Muscle of leg (tissue), 16 donors: ENCODE data around the gene PCDHA5. TPM values are rescaled to one million over a fixed set of nuclear protein-coding genes. Genes with fewer than 3 reads are reported as not detected.
"Not testable (repeated sequence)": the region's sequence is repeated elsewhere in the genome, so short reads cannot be mapped to it uniquely, and the experiment has no call there.

Source experiments
- DNase-seq: peaks from one replicate; pipeline ENCODE4 v3.0.0; 2013
- H3K27ac ChIP-seq: one replicate; pipeline ENCODE4 v1.5.1; 2013; ENCODE audit warnings: mild to moderate bottlenecking, low read length, control low read depth
- H3K27me3 ChIP-seq: one replicate; pipeline ENCODE4 v1.6.1; 2013; ENCODE audit warnings: low read length; ENCODE audit not compliant: control insufficient read depth, insufficient read depth
- H3K36me3 ChIP-seq: one replicate; pipeline ENCODE4 v1.6.1; 2013; ENCODE audit warnings: low read length; ENCODE audit not compliant: control insufficient read depth, insufficient read depth
- H3K4me1 ChIP-seq: one replicate; pipeline ENCODE4 v1.6.1; 2013; ENCODE audit warnings: low read length; ENCODE audit not compliant: control insufficient read depth, insufficient read depth
- H3K4me3 ChIP-seq: one replicate; pipeline ENCODE4 v1.5.1; 2013; ENCODE audit warnings: low read length, control low read depth
- H3K9me3 ChIP-seq: replicated peaks from 2 replicates; pipeline ENCODE4 v1.6.1; 2013; ENCODE audit warnings: low read depth, low read length; ENCODE audit not compliant: control insufficient read depth
- WGBS: methylation state at CpG from one replicate; pipeline ENCODE4 v1.1.5; 2013; ENCODE audit warnings: missing lambda C conversion rate; ENCODE audit not compliant: insufficient coverage; 5-methylcytosine and 5-hydroxymethylcytosine counted together
- long read RNA-seq, 11 donors: transcript quantifications; one replicate each; lab custom pipeline, GENCODE V29; 2026
- polyA plus RNA-seq, 8 donors: library from polyadenylated mRNA; unstranded; fragments of 120-200 nt; gene quantifications; one replicate each; pipeline versions ENCODE4 v1.2.1 to v1.2.3, GENCODE V29; 2013; ENCODE audit warnings: inconsistent platforms in 1 of 8, low replicate concordance in 1 of 8; ENCODE audit not compliant: insufficient read length in 8 of 8, insufficient read depth in 1 of 8
- total RNA-seq: library from RNA; stranded (reverse); fragments of 120-200 nt; gene quantifications from one replicate; pipeline ENCODE4 v1.2.4, GENCODE V29; 2013

Gene PCDHA5
- total RNA-seq (0.04 TPM), polyA plus RNA-seq (under 1 TPM in 5 of 8 donors, not detected in 3; 0.04 to 0.30 (median 0.11) TPM)
- long read RNA-seq, donor 1 = 0 reads
- long read RNA-seq, donor 2 = 0 reads
- long read RNA-seq, donor 3 = 0 reads
- long read RNA-seq, donor 4 = 0 reads
- long read RNA-seq, donor 5 = 0 reads
- long read RNA-seq, donor 6, full-length matches to known transcripts = 1 of 1 reads
- long read RNA-seq, donor 6, partial matches to known transcripts = 0 of 1 reads
- long read RNA-seq, donor 6, other reads (novel, unspliced or antisense) = 0 of 1 reads
- long read RNA-seq, donor 7 = 0 reads
- long read RNA-seq, donor 8 = 0 reads
- long read RNA-seq, donor 9 = 0 reads
- long read RNA-seq, donor 10 = 0 reads
- long read RNA-seq, donor 11 = 0 reads

DNA sequence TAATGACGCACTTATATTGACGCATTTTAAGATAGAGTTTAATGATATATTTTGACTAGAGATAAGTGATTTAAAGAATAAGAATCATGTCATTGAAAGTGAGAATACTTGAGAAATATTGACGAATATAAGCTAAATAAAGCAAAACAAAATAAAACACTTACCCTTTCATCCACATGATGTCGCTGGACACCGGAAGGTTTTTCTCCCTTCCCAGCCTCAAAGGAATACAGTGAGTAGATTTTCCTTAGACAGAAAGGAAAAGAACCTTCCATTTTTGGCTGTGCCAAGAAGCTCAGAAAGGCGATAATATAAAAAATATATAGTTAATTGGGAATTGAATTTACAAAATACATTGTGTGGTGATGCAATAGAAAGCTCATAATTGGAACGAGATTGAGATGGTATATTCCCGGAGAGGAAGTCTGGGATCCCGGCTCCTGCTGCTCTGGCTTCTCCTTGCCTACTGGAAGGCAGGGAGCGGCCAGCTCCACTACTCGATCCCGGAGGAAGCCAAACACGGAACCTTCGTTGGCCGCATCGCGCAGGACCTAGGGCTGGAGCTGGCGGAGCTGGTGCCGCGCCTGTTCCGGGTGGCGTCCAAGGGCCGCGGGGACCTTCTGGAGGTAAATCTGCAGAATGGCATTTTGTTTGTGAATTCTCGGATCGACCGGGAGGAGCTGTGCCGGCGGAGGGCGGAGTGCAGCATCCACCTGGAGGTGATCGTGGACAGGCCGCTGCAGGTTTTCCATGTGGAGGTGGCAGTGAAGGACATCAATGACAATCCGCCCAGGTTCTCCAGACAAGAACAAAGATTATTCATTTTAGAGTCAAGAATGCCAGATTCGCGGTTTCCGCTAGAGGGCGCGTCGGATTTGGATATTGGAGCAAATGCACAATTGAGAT lies at the start of gene PCDHA5:
TSS of gene PCDHA5 (plus strand) at position 239 of the 906 bp plus-strand sequence.
- Histone ChIP-seq H3K4me3 (no peak within 1 kb of the TSS), H3K27ac (no peak within 1 kb of the TSS), H3K9me3 (peaks cover 2% of the 10 kb centered on the region), H3K27me3 (no peaks in the 10 kb centered on the region), H3K4me1 (no peaks in the 10 kb centered on the region), H3K36me3 (no peaks in the 10 kb centered on the region)
- DNase-seq = no peak
- WGBS = 29% methylated on average over 32 of the region's 39 CpGs

DNA sequence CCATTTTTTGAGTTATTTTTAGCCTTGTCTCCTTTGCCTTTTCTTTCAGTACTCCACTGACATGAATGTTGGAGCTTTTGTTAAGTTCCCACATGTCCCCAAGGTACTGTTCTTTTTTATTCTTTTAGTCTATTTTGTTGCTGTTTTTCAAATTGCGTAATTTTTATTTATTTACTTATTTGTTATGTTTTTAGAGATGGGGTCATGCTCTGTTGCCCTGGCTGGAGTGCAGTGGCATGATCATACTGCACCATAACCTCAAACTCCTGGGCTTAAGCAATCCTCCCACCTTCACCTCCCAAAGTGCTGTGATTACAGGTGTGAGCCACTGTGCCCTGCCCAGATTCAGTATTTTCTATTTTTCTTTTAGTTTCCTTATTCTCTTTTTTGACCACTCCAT lies 40.9 kb upstream of the PCDHA5 start:
- Histone ChIP-seq H3K27me3 (no peaks in the 10 kb centered on the region), H3K4me3 (no peak overlapping the region), H3K27ac (no peak overlapping the region), H3K36me3 (no peaks in the 10 kb centered on the region), H3K9me3 (peaks cover 38% of the 10 kb centered on the region), H3K4me1 (no peaks in the 10 kb centered on the region)
- no peak for DNase-seq
- WGBS = no CpG with 5 or more reads among the region's 1 CpG

GRCh38 chr5:140785905-140786686 lies 35.3 kb upstream of the PCDHA5 start, which contains the start of gene PCDHA1:
Gene PCDHA1, plus strand, starts transcription at chr5:140786140.
- 23% methylated on average over 22 of the region's 29 CpGs for WGBS
- no peaks in the 10 kb centered on the region for H3K4me1 ChIP-seq
- peaks cover 7% of the 10 kb centered on the region for H3K27me3 ChIP-seq
- DNase-seq = no peak
- no peak within 1 kb of the TSS for H3K27ac ChIP-seq
- H3K9me3 ChIP-seq = peaks cover 43% of the 10 kb centered on the region
- no peak within 1 kb of the TSS for H3K4me3 ChIP-seq
- H3K36me3 ChIP-seq = no peaks in the 10 kb centered on the region

- H3K4me3 ChIP-seq, H3K27ac ChIP-seq, DNase-seq, H3K4me1 ChIP-seq, H3K27me3 ChIP-seq, H3K36me3 ChIP-seq: not testable (repeated sequence)
- H3K9me3 ChIP-seq = peaks cover 32% of the 10 kb centered on the region
- WGBS = 39% methylated on average over 44 of the region's 44 CpGs
These were observed 34.0 kb upstream of the PCDHA5 start for GRCh38 chr5:140787422-140787821.

DNA sequence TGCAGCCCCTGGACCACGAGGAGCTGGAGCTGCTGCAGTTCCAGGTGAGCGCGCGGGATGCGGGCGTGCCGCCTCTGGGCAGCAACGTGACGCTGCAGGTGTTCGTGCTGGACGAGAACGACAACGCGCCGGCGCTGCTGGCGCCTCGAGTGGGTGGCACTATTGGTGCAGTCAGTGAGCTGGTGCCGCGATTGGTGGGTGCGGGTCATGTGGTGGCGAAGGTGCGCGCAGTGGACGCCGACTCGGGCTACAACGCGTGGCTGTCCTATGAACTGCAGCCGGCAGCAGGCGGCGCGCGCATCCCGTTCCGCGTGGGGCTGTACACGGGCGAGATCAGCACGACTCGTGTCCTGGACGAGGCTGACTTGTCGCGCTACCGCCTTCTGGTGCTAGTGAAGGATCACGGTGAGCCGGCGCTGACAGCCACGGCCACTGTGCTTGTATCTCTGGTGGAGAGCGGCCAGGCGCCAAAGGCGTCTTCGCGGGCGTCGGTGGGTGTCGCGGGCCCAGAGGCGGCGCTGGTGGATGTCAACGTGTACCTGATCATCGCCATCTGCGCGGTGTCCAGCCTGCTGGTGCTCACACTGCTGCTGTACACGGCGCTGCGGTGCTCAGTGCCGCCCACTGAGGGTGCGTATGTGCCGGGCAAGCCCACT lies 33.4 kb upstream of the PCDHA5 start:
- H3K4me1 ChIP-seq, DNase-seq, H3K4me3 ChIP-seq, H3K27ac ChIP-seq, H3K36me3 ChIP-seq, H3K27me3 ChIP-seq: not testable (repeated sequence)
- H3K9me3 ChIP-seq = peaks cover 29% of the 10 kb centered on the region
- 36% methylated on average over 70 of the region's 70 CpGs for WGBS

- Histone ChIP-seq H3K27ac (no peak overlapping the region), H3K27me3 (peaks cover 9% of the 10 kb centered on the region), H3K4me1 (no peaks in the 10 kb centered on the region), H3K9me3 (peaks cover 28% of the 10 kb centered on the region), H3K36me3 (no peaks in the 10 kb centered on the region), H3K4me3 (no peak overlapping the region)
- no CpG with 5 or more reads among the region's 2 CpGs for WGBS
- DNase-seq = no peak
These were observed 30.3 kb upstream of the PCDHA5 start for GRCh38 chr5:140791089-140791488.

GRCh38 chr5:140794595-140795258 lies 26.7 kb upstream of the PCDHA5 start, which contains the start of gene PCDHA2:
Gene PCDHA2, plus strand, starts transcription at chr5:140794852.
- no peak for DNase-seq
- Histone ChIP-seq H3K4me3 (no peak within 1 kb of the TSS), H3K27ac (no peak within 1 kb of the TSS), H3K9me3 (peaks cover 18% of the 10 kb centered on the region), H3K27me3 (peaks cover 2% of the 10 kb centered on the region), H3K36me3 (no peaks in the 10 kb centered on the region), H3K4me1 (no peaks in the 10 kb centered on the region)
- 20% methylated on average over 24 of the region's 27 CpGs for WGBS

- 4% methylated on average over 5 of the region's 15 CpGs for WGBS
- H3K9me3 ChIP-seq = peaks cover 18% of the 10 kb centered on the region
- no peaks in the 10 kb centered on the region for H3K4me1 ChIP-seq
- H3K4me3 ChIP-seq = no peak overlapping the region
- H3K27ac ChIP-seq = no peak overlapping the region
- H3K36me3 ChIP-seq = no peaks in the 10 kb centered on the region
- peaks cover 2% of the 10 kb centered on the region for H3K27me3 ChIP-seq
- no peak for DNase-seq
These were observed 26.2 kb upstream of the PCDHA5 start for GRCh38 chr5:140795259-140795641.

DNA sequence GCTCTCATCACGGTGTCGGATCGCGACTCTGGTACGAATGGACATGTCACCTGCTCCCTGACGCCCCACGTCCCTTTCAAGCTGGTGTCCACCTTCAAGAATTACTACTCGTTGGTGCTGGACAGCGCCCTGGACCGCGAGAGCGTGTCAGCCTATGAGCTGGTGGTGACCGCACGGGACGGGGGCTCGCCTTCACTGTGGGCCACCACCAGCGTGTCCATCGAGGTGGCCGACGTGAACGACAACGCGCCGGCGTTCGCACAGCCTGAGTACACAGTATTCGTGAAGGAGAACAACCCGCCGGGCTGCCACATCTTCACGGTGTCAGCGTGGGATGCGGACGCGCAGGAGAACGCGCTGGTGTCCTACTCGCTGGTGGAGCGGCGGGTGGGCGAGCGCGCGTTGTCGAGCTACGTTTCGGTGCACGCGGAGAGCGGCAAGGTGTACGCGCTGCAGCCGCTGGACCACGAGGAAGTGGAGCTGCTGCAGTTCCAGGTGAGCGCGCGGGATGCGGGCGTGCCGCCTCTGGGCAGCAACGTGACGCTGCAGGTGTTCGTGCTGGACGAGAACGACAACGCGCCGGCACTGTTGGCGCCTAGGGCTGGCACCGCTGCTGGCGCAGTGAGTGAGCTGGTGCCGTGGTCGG lies 25.2 kb upstream of the PCDHA5 start:
- H3K27me3 ChIP-seq, H3K4me3 ChIP-seq, DNase-seq, H3K36me3 ChIP-seq, H3K4me1 ChIP-seq, H3K27ac ChIP-seq: not testable (repeated sequence)
- peaks cover 18% of the 10 kb centered on the region for H3K9me3 ChIP-seq
- 56% methylated on average over 69 of the region's 72 CpGs for WGBS
